ENCODE data around the gene PIP5K1C. TPM values are rescaled to one million over a fixed set of nuclear protein-coding genes. Genes with fewer than 3 reads are reported as not detected.

The PIP5K1C gene
- total RNA-seq, 2 donors from 2014 or later, result 27.0 to 29.6 TPM

- ATAC-seq, result peak; percentile 64 to 78
These were observed 93.5 kb downstream of the PIP5K1C start, which contains the start of gene TBXA2R for GRCh38 chr19:3606690-3607289. TSS of gene TBXA2R (minus strand) at chr19:3606875. CDS start at chr19:3600634, 6,241 bp downstream.

GRCh38 chr19:3606174-3606689, 94.0 kb downstream of the PIP5K1C start:
- Mint-ChIP-seq H3K9me3 (no peaks in the 10 kb centered on the region), H3K27ac (no peak overlapping the region), H3K4me3 (no peak overlapping the region), H3K4me1 (ENCODE audit: low read depth in 2 of 2) (peaks cover 7 to 8% of the 10 kb centered on the region in 2 donors), H3K27me3 (no peaks in the 10 kb centered on the region), H3K36me3 (no peaks in the 10 kb centered on the region)
- DNase-seq (ENCODE audit: low spot score) (no peak), ATAC-seq (peak; percentile 57 to 67)

More at GRCh38 chr19:3606690-3607289, 93.5 kb downstream of the PIP5K1C start, which contains the start of gene TBXA2R:
- Mint-ChIP-seq H3K4me1 (ENCODE audit: low read depth in 2 of 2) (peaks cover 7 to 8% of the 10 kb centered on the region in 2 donors), H3K27ac (no peak within 1 kb of the TSS), H3K27me3 (no peaks in the 10 kb centered on the region), H3K4me3 (peak within 1 kb of the TSS; percentile 63), H3K9me3 (no peaks in the 10 kb centered on the region), H3K36me3 (no peaks in the 10 kb centered on the region)
- no peak for DNase-seq (ENCODE audit: low spot score)

GRCh38 chr19:3605770-3606169, 94.5 kb downstream of the PIP5K1C start:
- H3K9me3 Mint-ChIP-seq, result no peaks in the 10 kb centered on the region
- H3K4me3 Mint-ChIP-seq, result no peak overlapping the region
- H3K4me1 Mint-ChIP-seq (ENCODE audit: low read depth in 2 of 2), result peaks cover 7 to 8% of the 10 kb centered on the region in 2 donors
- no peaks in the 10 kb centered on the region for H3K27me3 Mint-ChIP-seq
- no peak overlapping the region for H3K27ac Mint-ChIP-seq
- DNase-seq (ENCODE audit: low spot score) (no peak), ATAC-seq (no peak)
- no peaks in the 10 kb centered on the region for H3K36me3 Mint-ChIP-seq

GRCh38 chr19:3605361-3605760, 94.9 kb downstream of the PIP5K1C start:
- no peak overlapping the region for H3K27ac Mint-ChIP-seq
- H3K9me3 Mint-ChIP-seq, result no peaks in the 10 kb centered on the region
- no peaks in the 10 kb centered on the region for H3K27me3 Mint-ChIP-seq
- peaks cover 7 to 8% of the 10 kb centered on the region in 2 donors for H3K4me1 Mint-ChIP-seq (ENCODE audit: low read depth in 2 of 2)
- ATAC-seq (no peak), DNase-seq (ENCODE audit: low spot score) (no peak)
- no peaks in the 10 kb centered on the region for H3K36me3 Mint-ChIP-seq
- H3K4me3 Mint-ChIP-seq, result no peak overlapping the region

- ATAC-seq, result peak; percentile 58 to 62
- Mint-ChIP-seq H3K9me3 (no peaks in the 10 kb centered on the region), H3K36me3 (no peaks in the 10 kb centered on the region), H3K4me3 (no peak overlapping the region), H3K4me1 (ENCODE audit: low read depth in 2 of 2) (peaks cover 7 to 8% of the 10 kb centered on the region in 2 donors), H3K27ac (no peak overlapping the region), H3K27me3 (no peaks in the 10 kb centered on the region)
- no peak for DNase-seq (ENCODE audit: low spot score)
These were observed 95.3 kb downstream of the PIP5K1C start for GRCh38 chr19:3604987-3605343.

- Mint-ChIP-seq H3K4me3 (no peak overlapping the region), H3K36me3 (no peaks in the 10 kb centered on the region), H3K4me1 (ENCODE audit: low read depth in 2 of 2) (peaks cover 7 to 8% of the 10 kb centered on the region in 2 donors)
These were observed 95.9 kb downstream of the PIP5K1C start for GRCh38 chr19:3604227-3604986.

GRCh38 chr19:3603121-3603811, 97.0 kb downstream of the PIP5K1C start:
- Mint-ChIP-seq H3K36me3 (no peaks in the 10 kb centered on the region), H3K9me3 (no peaks in the 10 kb centered on the region), H3K4me3 (no peak overlapping the region), H3K4me1 (ENCODE audit: low read depth in 2 of 2) (peaks cover 6% of the 10 kb centered on the region in 2 donors), H3K27me3 (no peaks in the 10 kb centered on the region), H3K27ac (no peak overlapping the region)
- DNase-seq (ENCODE audit: low spot score) (no peak), ATAC-seq (no peak)

More at GRCh38 chr19:3604227-3604986, 95.9 kb downstream of the PIP5K1C start:
- Mint-ChIP-seq H3K9me3 (no peaks in the 10 kb centered on the region), H3K27ac (no peak overlapping the region), H3K27me3 (no peaks in the 10 kb centered on the region)
- ATAC-seq, result no peak
- DNase-seq (ENCODE audit: low spot score), result no peak

GRCh38 chr19:3601021-3601420, 99.2 kb downstream of the PIP5K1C start:
- no peaks in the 10 kb centered on the region for H3K4me1 Mint-ChIP-seq (ENCODE audit: low read depth in 2 of 2)
- H3K36me3 Mint-ChIP-seq, result no peaks in the 10 kb centered on the region
- H3K27ac Mint-ChIP-seq, result no peak overlapping the region
- H3K27me3 Mint-ChIP-seq, result no peaks in the 10 kb centered on the region
- DNase-seq (ENCODE audit: low spot score) (no peak), ATAC-seq (no peak)
- no peaks in the 10 kb centered on the region for H3K9me3 Mint-ChIP-seq
- no peak overlapping the region for H3K4me3 Mint-ChIP-seq

GRCh38 chr19:3599776-3600187, 100.5 kb downstream of the PIP5K1C start:
- ATAC-seq, result peak in 1 of 2 donors; percentile 41
- H3K27me3 Mint-ChIP-seq, result no peaks in the 10 kb centered on the region

GRCh38 chr19:3595521-3596061, 104.7 kb downstream of the PIP5K1C start:
- Mint-ChIP-seq H3K4me1 (ENCODE audit: low read depth in 2 of 2) (no peaks in the 10 kb centered on the region), H3K27me3 (no peaks in the 10 kb centered on the region), H3K36me3 (no peaks in the 10 kb centered on the region), H3K4me3 (no peak overlapping the region), H3K9me3 (no peaks in the 10 kb centered on the region), H3K27ac (no peak overlapping the region)
- DNase-seq (ENCODE audit: low spot score) (no peak), ATAC-seq (no peak)

More at GRCh38 chr19:3599776-3600187, 100.5 kb downstream of the PIP5K1C start:
- Mint-ChIP-seq H3K9me3 (no peaks in the 10 kb centered on the region), H3K36me3 (no peaks in the 10 kb centered on the region), H3K4me1 (ENCODE audit: low read depth in 2 of 2) (no peaks in the 10 kb centered on the region), H3K4me3 (no peak overlapping the region), H3K27ac (no peak overlapping the region)
- no peak for DNase-seq (ENCODE audit: low spot score)

GRCh38 chr19:3593156-3593555, 107.1 kb downstream of the PIP5K1C start:
- H3K27me3 Mint-ChIP-seq, result no peaks in the 10 kb centered on the region
- no peaks in the 10 kb centered on the region for H3K9me3 Mint-ChIP-seq
- H3K4me1 Mint-ChIP-seq (ENCODE audit: low read depth in 2 of 2), result no peaks in the 10 kb centered on the region
- DNase-seq (ENCODE audit: low spot score), result no peak
- no peaks in the 10 kb centered on the region for H3K36me3 Mint-ChIP-seq
- no peak overlapping the region for H3K4me3 Mint-ChIP-seq
- no peak for ATAC-seq
- H3K27ac Mint-ChIP-seq, result no peak overlapping the region

- no peak for ATAC-seq
- Mint-ChIP-seq H3K27me3 (no peaks in the 10 kb centered on the region), H3K4me1 (ENCODE audit: low read depth in 2 of 2) (no peaks in the 10 kb centered on the region), H3K27ac (no peak overlapping the region), H3K9me3 (no peaks in the 10 kb centered on the region), H3K4me3 (no peak overlapping the region), H3K36me3 (no peaks in the 10 kb centered on the region)
- no peak for DNase-seq (ENCODE audit: low spot score)
These were observed 108.2 kb downstream of the PIP5K1C start for GRCh38 chr19:3591876-3592613.
